ENCODE results near the gene GFI1B. TPM values are rescaled to one million over a fixed set of nuclear protein-coding genes. Genes with fewer than 3 reads are reported as not detected.

GFI1B gene
- total and polyA plus RNA-seq, 12 donors = 0.03 to 0.78 (median 0.30) TPM; not detected in 8

DNA sequence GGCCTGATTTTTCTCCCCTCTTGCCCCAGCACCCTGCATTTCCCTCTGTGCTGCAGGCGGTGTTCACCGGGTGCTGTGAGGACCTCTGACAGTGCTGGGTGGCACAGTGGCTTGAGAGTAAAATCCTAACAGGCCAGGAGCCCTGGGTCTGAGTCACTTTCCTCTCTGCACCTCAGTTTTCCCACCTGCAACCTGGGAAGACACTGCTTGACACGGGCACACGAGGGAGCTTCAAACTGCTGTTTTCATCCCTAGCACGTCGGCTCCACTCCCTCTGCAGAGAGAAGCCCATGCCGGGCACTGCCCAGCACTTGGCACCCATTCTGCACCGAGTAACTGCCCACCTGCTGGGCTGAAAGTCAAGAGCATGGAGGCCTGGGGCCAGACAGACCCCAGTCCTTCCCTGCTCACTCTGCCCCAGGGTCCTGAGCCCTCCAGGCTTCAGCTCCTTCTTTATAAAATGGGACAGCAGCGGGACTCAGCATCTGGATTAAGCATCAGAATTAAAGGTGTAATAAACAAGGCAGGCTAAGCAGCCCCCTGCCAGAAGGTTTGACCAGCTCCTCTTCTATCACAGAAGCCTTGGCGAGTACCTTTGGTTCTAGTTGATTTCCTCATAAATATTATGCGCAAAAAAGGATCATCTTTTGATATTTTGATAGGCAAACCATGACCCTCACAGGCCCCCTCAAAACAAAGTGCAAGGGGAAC, 5.2 kb downstream of the GFI1B start:
- Histone ChIP-seq H3K36me3 (replicated peaks in 1 of 2) (no peaks in the 10 kb centered on the region), H3K27ac (no peak overlapping the region), H3K4me1 (replicated peaks in 1 of 2) (peaks cover 0 to 5% of the 10 kb centered on the region in 2 donors), H3K4me3 (no peak overlapping the region), H3K9me3 (replicated peaks in 1 of 3) (no peaks in the 10 kb centered on the region), H3K27me3 (peaks cover 9% of the 10 kb centered on the region)
- WGBS, 4 donors = 76 to 81% (median 77%) methylated on average over 10 to 11 of the region's 11 CpGs
- no peak for TF ChIP-seq POLR2A (IDR thresholded peaks at IDR 0.05)
- TF ChIP-seq, protein P1, sequence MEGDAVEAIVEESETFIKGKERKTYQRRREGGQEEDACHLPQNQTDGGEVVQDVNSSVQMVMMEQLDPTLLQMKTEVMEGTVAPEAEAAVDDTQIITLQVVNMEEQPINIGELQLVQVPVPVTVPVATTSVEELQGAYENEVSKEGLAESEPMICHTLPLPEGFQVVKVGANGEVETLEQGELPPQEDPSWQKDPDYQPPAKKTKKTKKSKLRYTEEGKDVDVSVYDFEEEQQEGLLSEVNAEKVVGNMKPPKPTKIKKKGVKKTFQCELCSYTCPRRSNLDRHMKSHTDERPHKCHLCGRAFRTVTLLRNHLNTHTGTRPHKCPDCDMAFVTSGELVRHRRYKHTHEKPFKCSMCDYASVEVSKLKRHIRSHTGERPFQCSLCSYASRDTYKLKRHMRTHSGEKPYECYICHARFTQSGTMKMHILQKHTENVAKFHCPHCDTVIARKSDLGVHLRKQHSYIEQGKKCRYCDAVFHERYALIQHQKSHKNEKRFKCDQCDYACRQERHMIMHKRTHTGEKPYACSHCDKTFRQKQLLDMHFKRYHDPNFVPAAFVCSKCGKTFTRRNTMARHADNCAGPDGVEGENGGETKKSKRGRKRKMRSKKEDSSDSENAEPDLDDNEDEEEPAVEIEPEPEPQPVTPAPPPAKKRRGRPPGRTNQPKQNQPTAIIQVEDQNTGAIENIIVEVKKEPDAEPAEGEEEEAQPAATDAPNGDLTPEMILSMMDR (IDR thresholded peaks at IDR 0.05) = no peak
- intact Hi-C loops (cut with DNase I) = no loop called here
- DNase-seq = no peak

DNA sequence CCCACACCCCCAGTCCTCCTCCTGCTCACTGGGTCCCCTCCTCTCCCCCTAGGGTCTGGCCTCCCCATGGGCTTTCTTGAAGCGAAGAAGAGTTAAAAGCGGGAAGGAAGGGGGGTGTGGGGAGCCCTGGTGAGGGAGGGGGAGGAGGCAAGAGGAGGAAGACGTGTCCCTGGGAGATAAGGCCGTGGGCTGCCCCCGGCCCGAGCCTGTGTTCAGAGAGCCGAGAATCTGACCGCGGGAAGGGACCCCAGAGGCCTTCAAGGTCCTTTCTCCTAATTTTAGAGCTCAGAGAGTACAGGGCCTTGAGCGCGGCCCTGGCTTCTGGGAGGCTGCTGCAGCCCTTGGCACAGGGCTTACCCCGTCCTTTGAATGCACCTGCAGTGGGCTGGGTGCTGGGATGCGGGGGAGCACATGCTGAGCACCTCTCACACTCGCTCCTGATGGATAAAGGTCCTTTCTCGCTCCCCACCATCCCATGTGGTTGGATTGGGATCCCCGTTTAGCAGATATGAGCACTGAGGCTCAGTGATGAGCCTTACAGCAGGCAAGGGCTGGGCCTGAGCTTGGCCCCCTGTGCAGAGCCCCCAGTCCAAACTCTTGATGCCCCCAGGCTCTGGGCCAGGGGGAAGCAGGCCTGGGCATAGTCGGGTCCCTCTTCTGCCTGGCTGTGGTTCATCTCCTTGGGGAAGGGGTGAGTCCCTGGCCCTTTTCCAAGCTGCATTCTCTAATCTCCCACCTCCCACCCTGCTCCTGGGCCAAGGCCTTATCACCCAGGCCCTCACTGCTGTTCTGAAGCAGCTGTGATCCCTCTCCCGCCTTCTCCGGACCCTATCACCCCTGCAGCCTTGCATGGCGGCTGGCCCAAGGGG, 5.9 kb downstream of the GFI1B start:
- peaks cover 5% of the 10 kb centered on the region for H3K27me3 ChIP-seq
- intact Hi-C loops (cut with DNase I) = no loop called here

DNA sequence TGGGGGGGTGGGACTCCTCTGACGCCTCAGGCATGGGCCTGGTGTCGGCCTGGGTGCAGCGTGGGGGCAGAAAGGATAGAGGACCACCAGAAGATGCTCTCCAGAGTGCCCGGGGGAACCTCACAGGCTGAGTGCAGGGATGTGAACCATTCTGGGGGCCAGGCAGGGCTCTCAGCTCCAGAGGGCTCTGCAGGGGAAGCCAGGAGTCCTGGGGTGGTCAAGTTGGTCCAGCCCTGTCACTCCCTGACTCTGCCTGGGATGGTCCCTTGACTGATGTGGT, 6.5 kb downstream of the GFI1B start:
- intact Hi-C loops (cut with DNase I) = no loop called here
- Histone ChIP-seq H3K27ac (no peak overlapping the region), H3K36me3 (replicated peaks in 1 of 2) (no peaks in the 10 kb centered on the region), H3K4me1 (replicated peaks in 1 of 2) (peaks cover 0 to 5% of the 10 kb centered on the region in 2 donors), H3K4me3 (no peak overlapping the region), H3K9me3 (replicated peaks in 1 of 3) (no peaks in the 10 kb centered on the region), H3K27me3 (peaks cover 5% of the 10 kb centered on the region)
- TF ChIP-seq POLR2A (IDR thresholded peaks at IDR 0.05) = no peak
- TF ChIP-seq, protein P1 (IDR thresholded peaks at IDR 0.05) = no peak
- WGBS, 4 donors = 52 to 92% (median 65%) methylated on average over 4 of the region's 4 CpGs; no CpG with 5 or more reads in 1 of the 4 donors
- no peak for DNase-seq

More for the DNA sequence above, 5.9 kb downstream of the GFI1B start:
- no peaks in the 10 kb centered on the region for H3K36me3 ChIP-seq (replicated peaks in 1 of 2)
- H3K4me1 ChIP-seq (replicated peaks in 1 of 2) = peaks cover 0 to 5% of the 10 kb centered on the region in 2 donors
- TF ChIP-seq POLR2A (IDR thresholded peaks at IDR 0.05) = no peak
- TF ChIP-seq, protein P1 (IDR thresholded peaks at IDR 0.05) = no peak
- H3K27ac ChIP-seq = no peak overlapping the region
- no peak for DNase-seq
- no peak overlapping the region for H3K4me3 ChIP-seq
- H3K9me3 ChIP-seq (replicated peaks in 1 of 3) = no peaks in the 10 kb centered on the region
- 24 to 35% (median 30%) methylated on average over 12 to 20 of the region's 20 CpGs for WGBS, 4 donors

DNA sequence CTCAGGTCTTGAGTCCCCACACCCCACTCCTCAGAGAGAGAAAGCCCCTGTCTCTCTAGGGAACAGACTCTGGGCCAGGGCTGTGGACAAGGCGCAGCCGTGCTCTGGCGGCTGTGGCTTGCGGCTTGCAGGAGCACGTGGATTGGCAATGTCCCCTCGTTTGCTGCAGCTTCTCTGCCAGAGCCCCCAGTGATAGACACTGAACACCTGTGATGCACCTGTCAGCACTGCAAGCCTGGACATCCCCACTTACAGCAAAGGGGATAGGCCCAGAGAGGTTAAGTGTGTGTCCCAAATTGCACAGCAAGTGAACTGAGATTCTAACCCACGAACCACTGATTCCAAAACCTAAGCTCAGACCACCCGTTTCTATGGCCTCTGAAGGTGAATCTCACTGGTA, 7.0 kb downstream of the GFI1B start:
- TF ChIP-seq POLR2A (IDR thresholded peaks at IDR 0.05) = no peak
- TF ChIP-seq, protein P1 (IDR thresholded peaks at IDR 0.05) = no peak
- H3K36me3 ChIP-seq (replicated peaks in 1 of 2) = no peaks in the 10 kb centered on the region
- H3K27me3 ChIP-seq = peaks cover 5% of the 10 kb centered on the region
- H3K4me3 ChIP-seq = no peak overlapping the region
- H3K4me1 ChIP-seq (replicated peaks in 1 of 2) = peaks cover 0 to 5% of the 10 kb centered on the region in 2 donors
- H3K27ac ChIP-seq = no peak overlapping the region
- DNase-seq = no peak
- H3K9me3 ChIP-seq (replicated peaks in 1 of 3) = no peaks in the 10 kb centered on the region
- intact Hi-C loops (cut with DNase I) = no loop called here
- 81 to 86% (median 82%) methylated on average over 8 of the region's 8 CpGs; no CpG with 5 or more reads in 1 of the 4 donors for WGBS, 4 donors

All from adrenal gland (tissue), 12 donors.